ENCODE data around the gene CAV1.

Gene CAV1

DNA sequence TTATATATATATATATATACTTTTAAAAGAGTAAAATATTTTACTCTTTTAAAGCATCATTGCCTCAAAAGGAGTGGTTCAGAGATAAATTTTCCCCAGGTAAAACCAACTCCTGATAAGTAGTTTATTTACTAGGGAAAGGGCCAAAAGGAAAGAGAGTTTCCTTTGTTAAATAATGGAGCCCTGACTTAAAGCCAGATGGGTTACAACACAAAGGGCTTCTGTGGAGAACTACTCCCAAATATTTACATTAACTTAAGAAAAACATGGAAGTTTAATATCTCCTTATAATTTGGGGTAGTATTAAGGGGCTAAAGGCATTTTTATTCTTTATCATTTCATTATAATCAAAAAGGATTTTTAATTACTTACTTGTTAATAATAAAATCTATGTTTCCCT, 8.5 kb upstream of the CAV1 start:
- H3K4me1 Mint-ChIP-seq (ENCODE audit: low read depth), result peaks cover 16% of the 10 kb centered on the region
- peaks cover 51% of the 10 kb centered on the region for H3K27me3 Mint-ChIP-seq
- no peak for DNase-seq
- no peaks in the 10 kb centered on the region for H3K9me3 Mint-ChIP-seq
- H3K36me3 Mint-ChIP-seq (ENCODE audit: low read depth), result no peaks in the 10 kb centered on the region
- no peak overlapping the region for H3K27ac Mint-ChIP-seq
- no peak overlapping the region for H3K4me3 Mint-ChIP-seq

DNA sequence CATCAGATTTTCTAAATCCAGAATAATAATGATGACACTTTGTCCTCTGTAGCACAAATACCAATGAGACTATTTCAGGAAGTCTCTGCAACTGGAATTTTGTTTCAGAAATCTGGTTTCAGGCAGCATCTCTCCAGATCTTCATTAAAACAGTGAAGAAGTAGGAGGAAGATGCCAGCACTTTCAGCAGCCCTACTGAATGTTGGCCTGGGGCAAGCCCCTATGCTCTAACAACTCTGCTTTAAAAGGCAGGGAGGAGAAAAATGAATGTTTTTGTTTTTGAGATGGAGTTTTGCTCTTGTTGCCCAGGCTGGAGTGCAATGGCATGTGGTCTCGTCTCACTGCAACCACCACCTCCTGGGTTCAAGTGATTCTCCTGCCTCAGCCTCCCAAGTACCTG, 7.2 kb upstream of the CAV1 start:
- H3K27me3 Mint-ChIP-seq, result peaks cover 61% of the 10 kb centered on the region
- H3K4me1 Mint-ChIP-seq (ENCODE audit: low read depth), result peaks cover 3% of the 10 kb centered on the region
- no peaks in the 10 kb centered on the region for H3K9me3 Mint-ChIP-seq
- no peak for DNase-seq
- H3K4me3 Mint-ChIP-seq, result no peak overlapping the region
- H3K36me3 Mint-ChIP-seq (ENCODE audit: low read depth), result no peaks in the 10 kb centered on the region
- no peak overlapping the region for H3K27ac Mint-ChIP-seq

DNA sequence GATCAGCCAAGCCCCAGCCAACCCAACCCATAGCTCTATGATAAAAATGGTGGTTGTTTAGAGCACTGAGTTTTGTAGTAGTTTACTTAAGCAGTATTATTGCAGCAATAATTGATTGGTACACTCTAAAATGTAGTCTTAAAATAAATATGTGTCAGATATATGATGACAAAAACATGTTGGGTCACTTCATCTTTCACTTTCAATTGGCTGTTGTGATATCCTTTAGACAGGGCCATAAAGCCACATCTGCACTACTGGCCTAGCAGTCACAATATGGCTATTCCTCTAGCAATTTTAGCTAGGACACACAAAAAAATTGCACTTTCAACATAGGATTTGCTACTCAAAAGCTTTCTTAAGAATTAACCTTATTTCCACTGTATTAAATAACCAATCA, 5.9 kb upstream of the CAV1 start:
- H3K9me3 Mint-ChIP-seq, result no peaks in the 10 kb centered on the region
- no peaks in the 10 kb centered on the region for H3K4me1 Mint-ChIP-seq (ENCODE audit: low read depth)
- DNase-seq, result no peak
- peaks cover 65% of the 10 kb centered on the region for H3K27me3 Mint-ChIP-seq
- no peak overlapping the region for H3K27ac Mint-ChIP-seq
- H3K4me3 Mint-ChIP-seq, result no peak overlapping the region
- H3K36me3 Mint-ChIP-seq (ENCODE audit: low read depth), result no peaks in the 10 kb centered on the region

GRCh38 chr7:116521046-116521664, 3.7 kb upstream of the CAV1 start:
- Mint-ChIP-seq H3K4me3 (no peak overlapping the region), H3K27me3 (peaks cover 69% of the 10 kb centered on the region), H3K36me3 (ENCODE audit: low read depth) (no peaks in the 10 kb centered on the region), H3K9me3 (no peaks in the 10 kb centered on the region), H3K4me1 (ENCODE audit: low read depth) (peaks cover 18% of the 10 kb centered on the region), H3K27ac (no peak overlapping the region)
- DNase-seq, result no peak

- Mint-ChIP-seq H3K36me3 (ENCODE audit: low read depth) (no peaks in the 10 kb centered on the region), H3K9me3 (no peaks in the 10 kb centered on the region), H3K4me1 (ENCODE audit: low read depth) (peaks cover 27% of the 10 kb centered on the region), H3K27ac (no peak overlapping the region), H3K27me3 (peaks cover 80% of the 10 kb centered on the region), H3K4me3 (no peak overlapping the region)
- no peak for DNase-seq
These were observed 2.6 kb upstream of the CAV1 start for GRCh38 chr7:116522247-116522646.

DNA sequence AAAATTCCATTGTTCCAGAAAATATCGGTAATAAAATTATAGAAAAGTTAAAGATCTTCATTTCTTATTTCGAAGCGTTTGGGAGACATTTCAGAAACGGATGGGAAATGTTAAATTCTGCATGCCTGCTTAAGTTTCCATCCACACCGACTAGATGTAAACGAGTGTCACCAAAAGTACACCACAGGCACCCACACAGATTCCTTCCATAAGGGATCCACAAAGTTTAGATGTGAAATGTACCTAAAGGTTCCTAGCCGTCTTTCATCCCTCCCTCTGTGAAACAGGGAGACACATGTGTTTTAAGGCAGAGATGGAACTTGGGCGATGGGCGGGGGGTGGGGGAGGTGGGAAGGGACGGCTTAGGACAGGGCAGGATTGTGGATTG, 621 bp upstream of the CAV1 start:
- H3K27ac Mint-ChIP-seq, result no peak overlapping the region
- H3K4me3 Mint-ChIP-seq, result no peak overlapping the region
- peaks cover 31% of the 10 kb centered on the region for H3K4me1 Mint-ChIP-seq (ENCODE audit: low read depth)
- H3K27me3 Mint-ChIP-seq, result peaks cover 87% of the 10 kb centered on the region
- H3K9me3 Mint-ChIP-seq, result no peaks in the 10 kb centered on the region
- H3K36me3 Mint-ChIP-seq (ENCODE audit: low read depth), result no peaks in the 10 kb centered on the region
- no peak for DNase-seq

- H3K27ac Mint-ChIP-seq, result no peak overlapping the region
- H3K4me3 Mint-ChIP-seq, result peak overlapping the region; percentile 81
- DNase-seq, result peak; percentile 63
- peaks cover 31% of the 10 kb centered on the region for H3K4me1 Mint-ChIP-seq (ENCODE audit: low read depth)
- H3K9me3 Mint-ChIP-seq, result no peaks in the 10 kb centered on the region
- H3K27me3 Mint-ChIP-seq, result peaks cover 86% of the 10 kb centered on the region
- H3K36me3 Mint-ChIP-seq (ENCODE audit: low read depth), result no peaks in the 10 kb centered on the region
These were observed 569 bp downstream of the CAV1 start for GRCh38 chr7:116525298-116525912.

DNA sequence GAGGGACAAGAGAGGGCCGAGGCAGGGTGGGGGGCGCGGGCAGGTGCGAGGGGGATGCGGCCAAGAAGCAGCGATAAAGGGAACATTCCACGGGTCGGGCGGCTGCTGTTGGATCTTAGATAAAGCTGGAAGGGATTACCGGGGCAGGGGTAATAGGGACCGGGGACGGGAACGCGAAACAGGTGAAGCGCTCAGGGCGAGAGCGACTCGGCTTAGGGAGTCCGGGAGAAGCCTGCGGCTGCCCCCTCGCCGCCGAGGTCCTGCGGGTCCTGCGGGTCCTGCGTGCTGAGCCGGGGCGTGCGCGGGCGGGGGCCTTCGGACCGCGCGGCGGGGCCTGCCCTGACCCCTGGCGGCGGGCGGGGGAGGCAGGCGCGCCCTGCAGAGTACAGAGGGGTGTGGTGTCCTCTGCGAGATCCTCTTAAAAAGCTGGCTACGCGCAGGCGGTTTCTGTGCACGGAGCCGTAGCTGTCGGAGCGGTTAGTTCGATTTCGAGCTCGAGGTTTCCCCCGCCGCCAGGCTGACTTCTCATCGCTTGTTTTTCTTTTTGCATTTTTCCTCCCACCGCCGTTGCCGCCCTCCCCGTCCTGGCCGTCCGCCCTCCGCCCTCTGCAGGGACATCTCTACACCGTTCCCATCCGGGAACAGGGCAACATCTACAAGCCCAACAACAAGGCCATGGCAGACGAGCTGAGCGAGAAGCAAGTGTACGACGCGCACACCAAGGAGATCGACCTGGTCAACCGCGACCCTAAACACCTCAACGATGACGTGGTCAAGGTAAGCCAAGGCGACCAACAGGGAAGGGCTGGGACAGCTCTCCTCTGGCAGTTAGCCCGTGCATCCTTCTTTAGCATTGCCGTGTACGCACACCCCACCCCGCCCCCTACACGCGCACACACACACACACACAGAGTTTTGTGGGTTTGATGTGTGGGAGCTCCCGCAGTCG, 1.4 kb downstream of the CAV1 start:
- Mint-ChIP-seq H3K36me3 (ENCODE audit: low read depth) (no peaks in the 10 kb centered on the region), H3K9me3 (no peaks in the 10 kb centered on the region), H3K4me3 (peak overlapping the region; percentile 81), H3K27me3 (peaks cover 87% of the 10 kb centered on the region), H3K27ac (no peak overlapping the region), H3K4me1 (ENCODE audit: low read depth) (peaks cover 31% of the 10 kb centered on the region)
- DNase-seq, result peak; percentile 77

GRCh38 chr7:116526897-116527296, 2.1 kb downstream of the CAV1 start:
- peaks cover 31% of the 10 kb centered on the region for H3K4me1 Mint-ChIP-seq (ENCODE audit: low read depth)
- DNase-seq, result no peak
- H3K9me3 Mint-ChIP-seq, result no peaks in the 10 kb centered on the region
- H3K27me3 Mint-ChIP-seq, result peaks cover 83% of the 10 kb centered on the region
- peak overlapping the region; percentile 74 for H3K4me3 Mint-ChIP-seq
- no peak overlapping the region for H3K27ac Mint-ChIP-seq
- H3K36me3 Mint-ChIP-seq (ENCODE audit: low read depth), result no peaks in the 10 kb centered on the region

- DNase-seq, result no peak
- peaks cover 81% of the 10 kb centered on the region for H3K27me3 Mint-ChIP-seq
- H3K4me3 Mint-ChIP-seq, result no peak overlapping the region
- H3K4me1 Mint-ChIP-seq (ENCODE audit: low read depth), result peaks cover 31% of the 10 kb centered on the region
- no peak overlapping the region for H3K27ac Mint-ChIP-seq
- no peaks in the 10 kb centered on the region for H3K36me3 Mint-ChIP-seq (ENCODE audit: low read depth)
- no peaks in the 10 kb centered on the region for H3K9me3 Mint-ChIP-seq
These were observed 2.7 kb downstream of the CAV1 start for GRCh38 chr7:116527521-116527920.

- no peak overlapping the region for H3K4me3 Mint-ChIP-seq
- no peak for DNase-seq
- no peak overlapping the region for H3K27ac Mint-ChIP-seq
- H3K27me3 Mint-ChIP-seq, result peaks cover 80% of the 10 kb centered on the region
- H3K9me3 Mint-ChIP-seq, result no peaks in the 10 kb centered on the region
- H3K4me1 Mint-ChIP-seq (ENCODE audit: low read depth), result peaks cover 31% of the 10 kb centered on the region
- no peaks in the 10 kb centered on the region for H3K36me3 Mint-ChIP-seq (ENCODE audit: low read depth)
These were observed 3.4 kb downstream of the CAV1 start for GRCh38 chr7:116528008-116528789.

DNA sequence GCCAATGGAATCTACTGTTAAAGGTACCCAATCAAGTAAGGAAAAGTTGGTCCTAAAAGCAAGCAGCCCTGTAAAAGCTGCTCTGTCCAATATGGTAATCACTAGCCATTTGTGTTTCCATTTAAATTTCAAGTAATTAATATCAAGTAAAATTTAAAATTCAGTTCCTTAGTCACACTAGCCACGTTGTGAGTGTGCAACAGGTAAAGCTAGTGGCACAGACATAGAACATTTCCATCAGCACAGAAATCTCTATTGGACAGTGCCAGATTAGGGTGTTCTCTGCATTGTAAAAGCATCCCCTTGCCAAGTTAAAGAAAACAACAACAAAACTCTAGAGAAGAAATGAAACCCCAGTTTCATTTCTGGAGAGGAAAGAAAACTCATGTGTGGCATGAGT, 4.4 kb downstream of the CAV1 start:
- H3K4me1 Mint-ChIP-seq (ENCODE audit: low read depth), result peaks cover 29% of the 10 kb centered on the region
- peaks cover 72% of the 10 kb centered on the region for H3K27me3 Mint-ChIP-seq
- H3K27ac Mint-ChIP-seq, result no peak overlapping the region
- no peak overlapping the region for H3K4me3 Mint-ChIP-seq
- no peaks in the 10 kb centered on the region for H3K9me3 Mint-ChIP-seq
- no peaks in the 10 kb centered on the region for H3K36me3 Mint-ChIP-seq (ENCODE audit: low read depth)
- no peak for DNase-seq

GRCh38 chr7:116530107-116530820, 5.4 kb downstream of the CAV1 start:
- no peak overlapping the region for H3K27ac Mint-ChIP-seq
- no peak overlapping the region for H3K4me3 Mint-ChIP-seq
- no peaks in the 10 kb centered on the region for H3K36me3 Mint-ChIP-seq (ENCODE audit: low read depth)
- DNase-seq, result no peak
- H3K9me3 Mint-ChIP-seq, result no peaks in the 10 kb centered on the region
- H3K4me1 Mint-ChIP-seq (ENCODE audit: low read depth), result peaks cover 20% of the 10 kb centered on the region
- H3K27me3 Mint-ChIP-seq, result peaks cover 67% of the 10 kb centered on the region
